Neutrophil (primary cell): ENCODE results near the gene MYO1E.
"Not testable (repeated sequence)": the region's sequence is repeated elsewhere in the genome, so short reads cannot be mapped to it uniquely, and the experiment has no call there.

Source experiments
- H3K27ac ChIP-seq: fragments of 200-600 bp; sonication (generic); 2 replicates; pipeline ENCODE4 v1.5.1; 2016; ENCODE audit warnings: mild to moderate bottlenecking, moderate library complexity
- H3K27me3 ChIP-seq: fragments of 200-600 bp; sonication (generic); 2 replicates; pipeline ENCODE4 v1.6.0; 2016; ENCODE audit warnings: mild to moderate bottlenecking
- H3K36me3 ChIP-seq: fragments of 200-600 bp; sonication (generic); 2 replicates; pipeline ENCODE4 v1.5.1; 2017
- H3K4me1 ChIP-seq, 2 experiments: fragments of 200-600 bp in 1 of 2; sonication (generic) in 1 of 2; 1 replicate in 1 of 2; 2 replicates in 1 of 2; pipeline versions ENCODE4 v1.5.1 to v1.6.1; 2013 to 2016; ENCODE audit warnings: low read depth in 1 of 2, low read length in 1 of 2, mild to moderate bottlenecking in 1 of 2, moderate library complexity in 1 of 2; ENCODE audit not compliant: control insufficient read depth in 1 of 2, insufficient read depth in 1 of 2
- H3K4me3 ChIP-seq, 2 experiments: fragments of 200-600 bp in 1 of 2; sonication (generic) in 1 of 2; 1 replicate in 1 of 2; 2 replicates in 1 of 2; pipeline ENCODE4 v1.5.1; 2013 to 2016; ENCODE audit warnings: low read depth in 1 of 2, low read length in 1 of 2, mild to moderate bottlenecking in 1 of 2, moderate library complexity in 1 of 2
- H3K9me3 ChIP-seq: fragments of 200-600 bp; sonication (generic); 2 replicates; pipeline ENCODE4 v1.5.1; 2016
- TF ChIP-seq, protein P1 (sequence below): fragments of 200-600 bp; sonication (generic); IDR thresholded peaks from 2 replicates; pipeline ENCODE4 v1.5.1; 2016; ENCODE audit warnings: antibody characterized with exemption

Gene MYO1E

DNA sequence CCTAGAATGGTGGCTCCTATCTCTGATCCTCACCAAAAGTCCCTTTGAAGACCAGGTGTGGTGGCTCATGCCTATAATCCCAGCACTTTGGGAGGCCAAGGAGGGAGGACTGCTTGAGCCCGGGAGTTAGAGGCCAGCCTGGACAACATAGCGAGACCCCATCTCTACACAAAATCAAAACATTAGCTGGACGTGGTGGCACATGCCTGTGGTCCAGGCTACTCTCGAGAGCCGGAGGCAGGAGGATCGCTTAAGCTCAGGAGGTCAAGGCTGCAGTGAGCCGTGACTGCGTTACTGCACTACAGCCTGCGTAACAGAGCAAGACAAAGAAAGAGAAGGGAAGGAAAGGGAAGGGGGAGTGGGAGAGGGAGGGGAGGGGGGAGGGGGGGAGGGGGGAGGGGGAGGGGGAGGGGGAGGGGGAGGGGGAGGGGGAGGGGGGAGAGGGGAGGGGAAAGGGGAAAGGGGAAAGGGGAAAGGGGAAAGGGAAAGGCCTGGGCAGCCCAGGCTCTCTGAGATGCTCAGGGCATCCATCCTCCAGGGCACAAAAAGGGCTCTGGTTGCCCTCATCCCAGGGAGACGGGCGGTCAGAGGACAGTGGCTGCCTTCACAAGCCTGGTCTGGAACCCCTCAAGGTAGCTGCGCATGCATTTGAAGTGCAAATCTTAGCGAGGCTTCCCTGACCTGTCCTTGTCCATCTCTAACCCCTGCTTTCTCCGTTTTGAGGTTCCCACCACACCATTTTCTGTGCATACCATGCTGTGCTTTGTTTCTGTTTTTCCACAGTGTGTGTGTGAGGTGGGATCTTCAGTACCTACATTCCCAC is 89.9 kb downstream of the MYO1E start:
- H3K27ac ChIP-seq, result no peak overlapping the region
- no peak overlapping the region for H3K4me3 ChIP-seq
- peaks cover 8 to 19% of the 10 kb centered on the region in 2 experiments for H3K4me1 ChIP-seq
- H3K9me3 ChIP-seq, result no peaks in the 10 kb centered on the region
- no peaks in the 10 kb centered on the region for H3K36me3 ChIP-seq
- TF ChIP-seq, protein P1, sequence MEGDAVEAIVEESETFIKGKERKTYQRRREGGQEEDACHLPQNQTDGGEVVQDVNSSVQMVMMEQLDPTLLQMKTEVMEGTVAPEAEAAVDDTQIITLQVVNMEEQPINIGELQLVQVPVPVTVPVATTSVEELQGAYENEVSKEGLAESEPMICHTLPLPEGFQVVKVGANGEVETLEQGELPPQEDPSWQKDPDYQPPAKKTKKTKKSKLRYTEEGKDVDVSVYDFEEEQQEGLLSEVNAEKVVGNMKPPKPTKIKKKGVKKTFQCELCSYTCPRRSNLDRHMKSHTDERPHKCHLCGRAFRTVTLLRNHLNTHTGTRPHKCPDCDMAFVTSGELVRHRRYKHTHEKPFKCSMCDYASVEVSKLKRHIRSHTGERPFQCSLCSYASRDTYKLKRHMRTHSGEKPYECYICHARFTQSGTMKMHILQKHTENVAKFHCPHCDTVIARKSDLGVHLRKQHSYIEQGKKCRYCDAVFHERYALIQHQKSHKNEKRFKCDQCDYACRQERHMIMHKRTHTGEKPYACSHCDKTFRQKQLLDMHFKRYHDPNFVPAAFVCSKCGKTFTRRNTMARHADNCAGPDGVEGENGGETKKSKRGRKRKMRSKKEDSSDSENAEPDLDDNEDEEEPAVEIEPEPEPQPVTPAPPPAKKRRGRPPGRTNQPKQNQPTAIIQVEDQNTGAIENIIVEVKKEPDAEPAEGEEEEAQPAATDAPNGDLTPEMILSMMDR, result no peak
- peaks cover 29% of the 10 kb centered on the region for H3K27me3 ChIP-seq

DNA sequence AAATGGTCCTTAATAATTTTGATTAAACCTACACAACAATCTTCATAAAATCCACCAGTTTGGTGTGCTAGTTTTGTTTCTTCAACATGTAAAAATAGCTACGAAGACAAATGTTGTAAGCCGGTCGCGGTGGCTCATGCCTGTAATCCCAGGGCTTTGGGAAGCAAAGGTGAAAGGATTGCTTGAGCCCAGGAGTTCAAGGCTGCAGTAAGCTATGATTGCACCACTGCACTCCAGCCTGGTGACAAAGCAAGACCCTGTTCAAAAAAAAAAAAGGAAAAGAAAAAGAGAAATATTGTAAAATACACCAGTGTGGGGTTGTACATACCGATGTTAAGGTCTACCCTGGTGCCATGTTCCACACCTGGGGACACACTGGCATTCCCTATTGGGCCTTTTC is 91.0 kb downstream of the MYO1E start:
- H3K4me1 ChIP-seq, result peaks cover 8 to 19% of the 10 kb centered on the region in 2 experiments
- H3K27me3 ChIP-seq, result peaks cover 29% of the 10 kb centered on the region
- no peaks in the 10 kb centered on the region for H3K9me3 ChIP-seq
- H3K36me3 ChIP-seq, result no peaks in the 10 kb centered on the region
- H3K27ac ChIP-seq, result no peak overlapping the region
- TF ChIP-seq, protein P1, result no peak
- H3K4me3 ChIP-seq, result no peak overlapping the region

GRCh38 chr15:59280855-59281254 is 91.8 kb downstream of the MYO1E start:
- TF ChIP-seq, protein P1, result no peak
- Histone ChIP-seq H3K36me3 (no peaks in the 10 kb centered on the region), H3K4me3 (no peak overlapping the region), H3K4me1 (peaks cover 8 to 19% of the 10 kb centered on the region in 2 experiments), H3K27me3 (peaks cover 30% of the 10 kb centered on the region), H3K27ac (no peak overlapping the region), H3K9me3 (no peaks in the 10 kb centered on the region)

DNA sequence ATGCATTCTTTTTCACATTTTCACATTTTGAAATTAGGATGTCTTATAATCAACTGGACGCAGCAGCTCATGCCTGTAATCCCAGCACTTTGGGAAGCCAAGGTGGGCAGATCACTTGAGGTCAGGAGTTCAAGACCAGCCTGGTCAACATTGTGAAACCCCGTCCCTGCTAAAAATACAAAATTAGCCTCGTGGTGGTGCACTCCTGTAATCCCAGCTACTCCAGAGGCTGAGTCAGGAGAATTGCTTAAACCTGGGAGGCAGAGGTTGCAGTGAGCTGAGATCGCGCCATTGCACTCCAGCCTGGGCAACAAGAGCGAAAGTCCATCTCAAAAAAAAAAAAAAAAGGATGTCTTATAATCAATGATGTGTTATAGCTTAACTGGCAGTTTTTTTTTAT is 92.4 kb downstream of the MYO1E start:
- peaks cover 8 to 19% of the 10 kb centered on the region in 2 experiments for H3K4me1 ChIP-seq
- not testable (repeated sequence) for H3K9me3 ChIP-seq, H3K27ac ChIP-seq, H3K36me3 ChIP-seq, H3K4me3 ChIP-seq
- H3K27me3 ChIP-seq, result peaks cover 32% of the 10 kb centered on the region

DNA sequence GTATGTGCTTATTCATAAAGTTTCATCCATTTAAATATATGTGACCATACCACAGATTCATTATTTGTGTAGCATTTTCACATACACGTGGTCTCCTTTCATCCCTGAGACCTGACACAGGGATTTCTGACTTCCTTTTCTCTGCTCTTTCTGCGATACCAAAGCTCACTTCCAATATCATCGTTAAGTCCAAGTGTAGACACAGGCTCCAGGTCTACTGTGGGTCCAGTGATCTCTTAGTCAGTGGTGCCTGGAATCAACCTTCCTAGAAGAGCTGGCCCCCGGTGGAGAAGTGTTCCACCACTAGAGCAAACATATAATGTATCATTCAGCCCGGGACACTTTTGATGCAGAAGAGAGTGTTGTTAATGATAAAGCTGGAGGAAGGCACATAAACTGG is 93.6 kb downstream of the MYO1E start:
- no peak overlapping the region for H3K4me3 ChIP-seq
- H3K4me1 ChIP-seq, result peaks cover 8 to 19% of the 10 kb centered on the region in 2 experiments
- H3K36me3 ChIP-seq, result no peaks in the 10 kb centered on the region
- no peak overlapping the region for H3K27ac ChIP-seq
- TF ChIP-seq, protein P1, result no peak
- peaks cover 30% of the 10 kb centered on the region for H3K27me3 ChIP-seq
- H3K9me3 ChIP-seq, result no peaks in the 10 kb centered on the region

DNA sequence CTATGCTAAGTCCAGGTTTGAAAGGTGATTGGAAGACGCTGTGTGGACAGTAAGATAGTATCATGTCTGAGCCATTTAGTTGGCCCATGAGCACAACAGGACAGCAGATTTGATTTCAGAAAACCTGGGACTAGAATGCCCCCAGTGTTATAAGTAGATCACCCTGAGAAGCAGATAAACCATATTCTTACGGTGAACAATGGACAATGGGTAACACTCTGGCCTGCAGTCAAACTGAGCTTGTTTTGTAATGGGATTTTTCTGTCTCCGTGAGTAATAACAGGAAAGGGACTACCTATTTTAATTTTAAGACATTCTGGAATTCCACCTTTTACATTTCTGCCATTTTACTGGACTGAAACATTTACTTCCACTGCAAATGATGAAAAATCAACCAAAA is 94.6 kb downstream of the MYO1E start:
- TF ChIP-seq, protein P1, result no peak
- no peaks in the 10 kb centered on the region for H3K9me3 ChIP-seq
- no peaks in the 10 kb centered on the region for H3K36me3 ChIP-seq
- H3K4me3 ChIP-seq, result no peak overlapping the region
- no peak overlapping the region for H3K27ac ChIP-seq
- H3K27me3 ChIP-seq, result peaks cover 21% of the 10 kb centered on the region
- H3K4me1 ChIP-seq, result peaks cover 8 to 19% of the 10 kb centered on the region in 2 experiments
